B cell (primary cell): ENCODE data around the gene RAPGEF5. TPM values are rescaled to one million over a fixed set of nuclear protein-coding genes. Genes with fewer than 3 reads are reported as not detected.

ENCODE experiments used
- ATAC-seq: fragments of 200-7000 bp; cut with Tn5 transposase; one replicate; pipeline ENCODE4 v1.10.0; 2021; ENCODE audit warnings: low read depth, mild to moderate bottlenecking, moderate number of reproducible peaks, moderate library complexity
- CTCF ChIA-PET: fragments of 350-600 bp; sonication (Branson Sonifier 250); formaldehyde crosslinking; loops from one replicate; lab custom pipeline; 2021; ENCODE audit warnings: antibody characterized with exemption, inconsistent platforms; lab: Charles Lee
- POLR2A ChIA-PET: fragments of 350-600 bp; sonication (Branson Sonifier 250); formaldehyde crosslinking; loops from one replicate; lab custom pipeline; 2021; ENCODE audit warnings: antibody characterized with exemption; lab: Charles Lee
- DNase-seq: peaks from one replicate; pipeline ENCODE4 v3.0.0; 2013
- H2AFZ ChIP-seq: 2 replicates; pipeline ENCODE4 v1.6.1; 2012; ENCODE audit warnings: mild to moderate bottlenecking, low read depth, low read length; ENCODE audit not compliant: insufficient read depth, poor library complexity, severe bottlenecking
- H3K27ac ChIP-seq, 2 donors: 1 replicate in 1 of 2; 2 replicates in 1 of 2; pipeline ENCODE4 v1.5.1; 2012 to 2013; ENCODE audit warnings: low read length in 2 of 2, mild to moderate bottlenecking in 2 of 2, moderate library complexity in 1 of 2
- H3K27me3 ChIP-seq, 4 experiments: fragments of 200-600 bp in 1 of 4; sonication (generic) in 1 of 4; replicated peaks in 1 of 4; 1 replicate in 2 of 4; 2 replicates in 2 of 4; pipeline versions ENCODE4 v1.6.1 to v1.7.0; 2013 to 2016; ENCODE audit warnings: low read length in 3 of 4, mild to moderate bottlenecking in 2 of 4, mixed read lengths in 1 of 4, moderate library complexity in 1 of 4; ENCODE audit not compliant: insufficient read depth in 4 of 4, control insufficient read depth in 3 of 4; ENCODE audit errors: control extremely low read depth in 1 of 4
- H3K36me3 ChIP-seq, 2 experiments: replicated peaks in 1 of 2; 1 replicate in 1 of 2; 2 replicates in 1 of 2; pipeline versions ENCODE4 v1.6.1 to v1.7.1; 2013; ENCODE audit warnings: low read length in 1 of 2; ENCODE audit not compliant: insufficient read depth in 2 of 2, control insufficient read depth in 1 of 2; ENCODE audit errors: control extremely low read depth in 1 of 2, extremely low read depth in 1 of 2
- H3K4me1 ChIP-seq, 2 donors: fragments of 200-600 bp in 1 of 2; sonication (generic) in 1 of 2; 1 replicate in 1 of 2; 2 replicates in 1 of 2; pipeline versions ENCODE4 v1.5.1 to v1.6.1; 2013 to 2017; ENCODE audit warnings: low read length in 2 of 2; ENCODE audit not compliant: control insufficient read depth in 2 of 2, insufficient read depth in 2 of 2
- H3K4me2 ChIP-seq: replicated peaks from 2 replicates; pipeline ENCODE3; 2012; ENCODE audit warnings: mild to moderate bottlenecking, low read depth, low read length; ENCODE audit not compliant: poor library complexity, severe bottlenecking
- H3K4me3 ChIP-seq, 5 experiments: fragments of 200-600 bp in 1 of 5; sonication (generic) in 1 of 5; 1 replicate in 3 of 5; 2 replicates in 2 of 5; pipeline versions ENCODE4 v1.5.1 to v1.7.0; 2011 to 2016; ENCODE audit warnings: low read length in 4 of 5, mild to moderate bottlenecking in 4 of 5, low read depth in 2 of 5, control low read depth in 1 of 5, moderate library complexity in 1 of 5; ENCODE audit not compliant: insufficient read depth in 1 of 5; ENCODE audit errors: control extremely low read depth in 1 of 5, extremely low read depth in 1 of 5
- H3K79me2 ChIP-seq: fragments of 200-600 bp; sonication (generic); one replicate; pipeline ENCODE4 v1.6.0; 2016; ENCODE audit warnings: low read length; ENCODE audit not compliant: control insufficient read depth, insufficient read depth
- H3K9ac ChIP-seq: fragments of 200-600 bp; sonication (generic); 2 replicates; pipeline ENCODE4 v1.6.1; 2017; ENCODE audit warnings: mild to moderate bottlenecking, low read length, moderate library complexity
- H3K9me3 ChIP-seq, 3 donors: one replicate each; pipeline versions ENCODE4 v1.6.1 to v1.7.1; 2013; ENCODE audit warnings: low read length in 2 of 3; ENCODE audit not compliant: control insufficient read depth in 2 of 3, insufficient read depth in 1 of 3; ENCODE audit errors: control extremely low read depth in 1 of 3
- H4K20me1 ChIP-seq: 2 replicates; pipeline ENCODE4 v1.6.0; 2012; ENCODE audit warnings: mild to moderate bottlenecking, low read length; ENCODE audit not compliant: insufficient read depth, control insufficient read depth, poor library complexity, severe bottlenecking
- H3K27ac Mint-ChIP-seq: one replicate; pipeline ENCODE4 v1.8.0; 2021; ENCODE audit warnings: mixed read lengths
- H3K27me3 Mint-ChIP-seq: one replicate; pipeline ENCODE4 v1.8.0; 2021; ENCODE audit warnings: mixed read lengths
- H3K4me1 Mint-ChIP-seq: one replicate; pipeline ENCODE4 v1.8.0; 2021; ENCODE audit warnings: mixed read lengths
- H3K4me3 Mint-ChIP-seq: one replicate; pipeline ENCODE4 v1.8.0; 2021; ENCODE audit warnings: mixed read lengths
- H3K9me3 Mint-ChIP-seq: one replicate; pipeline ENCODE4 v1.8.0; 2022; ENCODE audit warnings: mixed read lengths; ENCODE audit not compliant: insufficient read depth
- EZH2 ChIP-seq: IDR thresholded peaks from 2 replicates; pipeline ENCODE4 v1.6.1; 2012; ENCODE audit warnings: borderline replicate concordance, low read depth, mild to moderate bottlenecking, moderate library complexity, low read length; ENCODE audit not compliant: insufficient read depth, poor library complexity, severe bottlenecking
- WGBS: methylation state at CpG from one replicate; pipeline ENCODE4 v1.1.5; 2013; ENCODE audit warnings: missing lambda C conversion rate; ENCODE audit not compliant: insufficient coverage; 5-methylcytosine and 5-hydroxymethylcytosine counted together
- intact Hi-C: fragments of 100-400 bp; cut with micrococcal nuclease; formaldehyde crosslinking; loops from one replicate; pipeline ENCODE4 v1.10.0; 2022
- polyA plus RNA-seq: library from polyadenylated mRNA; depleted of rRNA; stranded (reverse); fragments of >200 nt; gene quantifications from 2 replicates; pipeline ENCODE4 v1.2.3, GENCODE V29; 2012
- total RNA-seq, 2 donors: library from RNA; stranded (reverse); fragments of 120-200 nt in 1 of 2; gene quantifications; 1 replicate in 1 of 2; 2 replicates in 1 of 2; pipeline versions ENCODE4 v1.2.3 to v1.2.4, GENCODE V29; 2013 to 2022
- TF ChIP-seq, protein P1 (sequence below): fragments of 200-600 bp; IDR thresholded peaks from one replicate; pipeline ENCODE4 v1.8.0; 2022; ENCODE audit warnings: antibody characterized with exemption, mild to moderate bottlenecking

Gene RAPGEF5
- total and polyA plus RNA-seq, 2 donors (not counting 1 experiment from before 2014, with no cell fraction given): 1.5 to 37.6 TPM

DNA sequence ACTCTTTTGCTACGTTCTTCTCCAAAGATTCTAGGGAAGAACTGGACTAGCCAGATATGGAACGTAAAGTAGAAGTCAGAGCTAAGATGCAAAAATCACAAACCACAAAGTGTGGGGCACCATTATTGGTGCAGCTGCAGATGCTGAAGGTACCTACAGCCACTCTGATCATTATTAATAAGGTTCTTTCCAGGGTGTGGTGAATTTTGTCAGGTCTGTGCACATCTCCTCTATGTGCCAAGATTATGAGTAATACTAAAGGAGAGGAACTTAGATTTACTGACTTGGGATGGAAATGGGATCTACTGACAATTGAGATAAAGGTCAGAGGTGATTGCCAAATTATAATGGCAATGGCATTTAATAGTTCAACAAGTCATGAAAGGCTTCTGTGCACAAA, 148.2 kb downstream of the RAPGEF5 start:
- Histone ChIP-seq H3K4me2 (no peak overlapping the region), H3K27ac (no peak overlapping the region), H3K79me2 (no peaks in the 10 kb centered on the region), H3K4me3 (no peak overlapping the region), H3K4me1 (peaks cover 9% of the 10 kb centered on the region in 2 donors), H3K36me3 (no peaks in the 10 kb centered on the region), H4K20me1 (no peaks in the 10 kb centered on the region), H3K9me3 (no peaks in the 10 kb centered on the region), H3K9ac (no peak overlapping the region), H2AFZ (no peak overlapping the region), H3K27me3 (no peaks in the 10 kb centered on the region)
- H3K27ac Mint-ChIP-seq: no peak overlapping the region
- no peaks in the 10 kb centered on the region for H3K9me3 Mint-ChIP-seq
- ChIA-PET POLR2A (no interaction called here), CTCF (no interaction called here)
- H3K4me1 Mint-ChIP-seq: peaks cover 13% of the 10 kb centered on the region
- intact Hi-C loops: no loop called here
- H3K27me3 Mint-ChIP-seq: no peaks in the 10 kb centered on the region
- no peak overlapping the region for H3K4me3 Mint-ChIP-seq
- ATAC-seq (no peak), DNase-seq (no peak)
- 14% methylated on average over 1 of the region's 2 CpGs for WGBS
- TF ChIP-seq, protein P1, sequence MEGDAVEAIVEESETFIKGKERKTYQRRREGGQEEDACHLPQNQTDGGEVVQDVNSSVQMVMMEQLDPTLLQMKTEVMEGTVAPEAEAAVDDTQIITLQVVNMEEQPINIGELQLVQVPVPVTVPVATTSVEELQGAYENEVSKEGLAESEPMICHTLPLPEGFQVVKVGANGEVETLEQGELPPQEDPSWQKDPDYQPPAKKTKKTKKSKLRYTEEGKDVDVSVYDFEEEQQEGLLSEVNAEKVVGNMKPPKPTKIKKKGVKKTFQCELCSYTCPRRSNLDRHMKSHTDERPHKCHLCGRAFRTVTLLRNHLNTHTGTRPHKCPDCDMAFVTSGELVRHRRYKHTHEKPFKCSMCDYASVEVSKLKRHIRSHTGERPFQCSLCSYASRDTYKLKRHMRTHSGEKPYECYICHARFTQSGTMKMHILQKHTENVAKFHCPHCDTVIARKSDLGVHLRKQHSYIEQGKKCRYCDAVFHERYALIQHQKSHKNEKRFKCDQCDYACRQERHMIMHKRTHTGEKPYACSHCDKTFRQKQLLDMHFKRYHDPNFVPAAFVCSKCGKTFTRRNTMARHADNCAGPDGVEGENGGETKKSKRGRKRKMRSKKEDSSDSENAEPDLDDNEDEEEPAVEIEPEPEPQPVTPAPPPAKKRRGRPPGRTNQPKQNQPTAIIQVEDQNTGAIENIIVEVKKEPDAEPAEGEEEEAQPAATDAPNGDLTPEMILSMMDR: no peak
- no peak for TF ChIP-seq EZH2

DNA sequence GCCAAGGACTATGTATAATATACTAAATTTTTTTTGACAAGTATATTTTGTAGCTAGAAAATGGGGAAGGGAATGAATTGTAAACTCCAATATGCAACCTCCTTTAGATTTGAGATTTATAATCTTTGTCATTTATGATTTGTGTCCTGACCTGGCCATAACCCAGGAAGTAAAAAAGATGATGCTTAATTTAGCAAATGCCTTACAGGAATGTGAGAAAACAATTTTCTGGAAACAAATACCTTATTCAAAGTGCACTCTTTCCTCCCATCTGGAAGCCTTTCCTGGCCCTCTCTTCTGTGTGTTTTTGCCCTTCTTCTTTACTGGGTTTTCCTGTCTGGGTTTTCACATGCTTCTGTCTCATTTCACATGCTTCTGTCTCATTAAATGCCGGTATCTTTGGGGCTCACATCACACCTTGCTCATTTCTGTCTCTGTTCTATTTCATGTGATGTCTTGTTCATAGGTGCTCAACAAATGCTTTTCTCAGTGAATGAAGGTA, 149.2 kb downstream of the RAPGEF5 start:
- no CpG with 5 or more reads among the region's 1 CpG for WGBS
- Histone ChIP-seq H3K9ac (no peak overlapping the region), H3K4me3 (no peak overlapping the region), H3K9me3 (no peaks in the 10 kb centered on the region), H4K20me1 (no peaks in the 10 kb centered on the region), H3K27ac (no peak overlapping the region), H3K4me1 (peaks cover 9% of the 10 kb centered on the region in 2 donors), H3K36me3 (no peaks in the 10 kb centered on the region), H3K4me2 (no peak overlapping the region), H2AFZ (no peak overlapping the region), H3K79me2 (no peaks in the 10 kb centered on the region), H3K27me3 (no peaks in the 10 kb centered on the region)
- CTCF ChIA-PET: no interaction called here
- TF ChIP-seq, protein P1: no peak
- POLR2A ChIA-PET: no interaction called here
- H3K9me3 Mint-ChIP-seq: no peaks in the 10 kb centered on the region
- ATAC-seq (no peak), DNase-seq (no peak)
- no peak overlapping the region for H3K4me3 Mint-ChIP-seq
- intact Hi-C loops: no loop called here
- H3K4me1 Mint-ChIP-seq: peaks cover 13% of the 10 kb centered on the region
- H3K27me3 Mint-ChIP-seq: no peaks in the 10 kb centered on the region
- H3K27ac Mint-ChIP-seq: no peak overlapping the region
